CD14-positive monocyte (primary cell): ENCODE measurements around the gene SIN3A. TPM values are rescaled to one million over a fixed set of nuclear protein-coding genes. Genes with fewer than 3 reads are reported as not detected.

ENCODE experiments used
- DNase-seq, 3 donors: peaks; one replicate each; pipeline ENCODE4 v3.0.0-alpha.2; 2011 to 2022
- H2AFZ ChIP-seq: 2 replicates; pipeline ENCODE4 v1.6.0; 2012; ENCODE audit warnings: mild to moderate bottlenecking, low read depth, low read length, inconsistent platforms; ENCODE audit not compliant: insufficient read depth, poor library complexity, severe bottlenecking
- H3K27ac ChIP-seq, 2 donors: 1 replicate in 1 of 2; 2 replicates in 1 of 2; pipeline ENCODE4 v1.5.1; 2012 to 2013; ENCODE audit warnings: low read length in 2 of 2, control low read depth in 1 of 2, inconsistent platforms in 1 of 2, low read depth in 1 of 2, mild to moderate bottlenecking in 1 of 2
- H3K27me3 ChIP-seq, 2 donors: one replicate each; pipeline versions ENCODE4 v1.6.0 to v1.6.1; 2011 to 2013; ENCODE audit warnings: low read length in 2 of 2; ENCODE audit not compliant: control insufficient read depth in 2 of 2, insufficient read depth in 2 of 2
- H3K36me3 ChIP-seq, 2 donors: replicated peaks in 1 of 2; 1 replicate in 1 of 2; 2 replicates in 1 of 2; pipeline versions ENCODE4 v1.5.1 to v1.6.1; 2012 to 2013; ENCODE audit warnings: low read length in 2 of 2, control low read depth in 1 of 2, inconsistent platforms in 1 of 2, mild to moderate bottlenecking in 1 of 2; ENCODE audit not compliant: insufficient read depth in 2 of 2, control insufficient read depth in 1 of 2
- H3K4me1 ChIP-seq, 2 donors: 1 replicate in 1 of 2; 2 replicates in 1 of 2; pipeline versions ENCODE4 v1.5.1 to v1.6.1; 2012 to 2013; ENCODE audit warnings: low read length in 2 of 2, control low read depth in 1 of 2, inconsistent platforms in 1 of 2, mild to moderate bottlenecking in 1 of 2, moderate library complexity in 1 of 2; ENCODE audit not compliant: insufficient read depth in 2 of 2, control insufficient read depth in 1 of 2
- H3K4me2 ChIP-seq: replicated peaks from 2 replicates; pipeline ENCODE3; 2012; ENCODE audit warnings: low read length, moderate library complexity, mild to moderate bottlenecking; ENCODE audit not compliant: poor library complexity, severe bottlenecking; ENCODE audit errors: extremely low read depth
- H3K4me3 ChIP-seq, 3 experiments: fragments of 200-600 bp in 1 of 3; sonication (generic) in 1 of 3; replicated peaks in 1 of 3; 1 replicate in 2 of 3; 2 replicates in 1 of 3; pipeline ENCODE4 v1.5.1; 2011 to 2013; ENCODE audit warnings: low read length in 3 of 3, mild to moderate bottlenecking in 3 of 3, control low read depth in 2 of 3, low read depth in 2 of 3, inconsistent platforms in 1 of 3, moderate library complexity in 1 of 3
- H3K79me2 ChIP-seq: 2 replicates; pipeline ENCODE4 v1.6.0; 2012; ENCODE audit warnings: mild to moderate bottlenecking, control low read depth, inconsistent platforms, low read length, moderate library complexity; ENCODE audit not compliant: insufficient read depth
- H3K9ac ChIP-seq: 2 replicates; pipeline ENCODE4 v1.6.0; 2017; ENCODE audit warnings: low read length, mild to moderate bottlenecking; ENCODE audit not compliant: insufficient read depth, poor library complexity, severe bottlenecking
- H3K9me3 ChIP-seq, 2 donors: replicated peaks in 1 of 2; 1 replicate in 1 of 2; 2 replicates in 1 of 2; pipeline versions ENCODE4 v1.5.1 to v1.6.1; 2012 to 2013; ENCODE audit warnings: low read length in 2 of 2, control low read depth in 1 of 2; ENCODE audit not compliant: control insufficient read depth in 1 of 2, insufficient read depth in 1 of 2
- H4K20me1 ChIP-seq: 2 replicates; pipeline ENCODE4 v1.6.0; 2012; ENCODE audit warnings: mild to moderate bottlenecking, low read length, control low read depth, moderate library complexity; ENCODE audit not compliant: insufficient read depth
- H3K27ac Mint-ChIP-seq, 7 donors: one replicate each; pipeline ENCODE4 v1.8.0; 2020; ENCODE audit warnings: mild to moderate bottlenecking in 7 of 7, mixed read lengths in 7 of 7, moderate library complexity in 6 of 7, inconsistent platforms in 2 of 7
- H3K27me3 Mint-ChIP-seq, 3 donors: one replicate each; pipeline ENCODE4 v1.8.0; 2021 to 2022; ENCODE audit warnings: low read depth in 3 of 3, mild to moderate bottlenecking in 3 of 3, mixed read lengths in 3 of 3, moderate library complexity in 3 of 3, inconsistent platforms in 1 of 3
- H3K36me3 Mint-ChIP-seq, 2 donors: one replicate each; pipeline ENCODE4 v1.8.0; 2020; ENCODE audit warnings: mixed read lengths in 2 of 2, inconsistent platforms in 1 of 2, mild to moderate bottlenecking in 1 of 2
- H3K4me1 Mint-ChIP-seq: one replicate; pipeline ENCODE4 v1.8.0; 2020; ENCODE audit warnings: mild to moderate bottlenecking, mixed read lengths
- H3K4me3 Mint-ChIP-seq, 2 donors: one replicate each; pipeline ENCODE4 v1.8.0; 2020; ENCODE audit warnings: mild to moderate bottlenecking in 2 of 2, mixed read lengths in 2 of 2, moderate library complexity in 1 of 2
- H3K9me3 Mint-ChIP-seq, 7 donors: one replicate each; pipeline ENCODE4 v1.8.0; 2020 to 2022; ENCODE audit warnings: mixed read lengths in 7 of 7, mild to moderate bottlenecking in 6 of 7, moderate library complexity in 6 of 7, inconsistent platforms in 2 of 7
- CTCF ChIP-seq: fragments of 200-600 bp; IDR thresholded peaks from one replicate; pipeline ENCODE4 v1.8.0; 2022; ENCODE audit warnings: antibody characterized with exemption, mild to moderate bottlenecking
- WGBS: methylation state at CpG from one replicate; pipeline ENCODE4 v1.1.5; 2013; ENCODE audit warnings: missing lambda C conversion rate; ENCODE audit not compliant: insufficient coverage; 5-methylcytosine and 5-hydroxymethylcytosine counted together
- intact Hi-C, 2 donors: fragments of 100-400 bp; cut with micrococcal nuclease; formaldehyde crosslinking; loops; one replicate each; pipeline versions ENCODE4 v1.15.0 to v1.15.1; 2023
- polyA plus RNA-seq, 3 donors: library from polyadenylated mRNA; depleted of rRNA in 1 of 3; unstranded in 2 of 3; stranded (reverse) in 1 of 3; fragments of 300-500 nt in 2 of 3; fragments of >200 nt in 1 of 3; fragmentation: Illumina TruSeq in 2 of 3; gene quantifications; 1 replicate in 2 of 3; 2 replicates in 1 of 3; pipeline ENCODE4 v1.2.3, GENCODE V29; 2012 to 2021

SIN3A gene
- polyA plus RNA-seq, 3 donors = 2.3 to 20.7 (median 7.9) TPM

DNA sequence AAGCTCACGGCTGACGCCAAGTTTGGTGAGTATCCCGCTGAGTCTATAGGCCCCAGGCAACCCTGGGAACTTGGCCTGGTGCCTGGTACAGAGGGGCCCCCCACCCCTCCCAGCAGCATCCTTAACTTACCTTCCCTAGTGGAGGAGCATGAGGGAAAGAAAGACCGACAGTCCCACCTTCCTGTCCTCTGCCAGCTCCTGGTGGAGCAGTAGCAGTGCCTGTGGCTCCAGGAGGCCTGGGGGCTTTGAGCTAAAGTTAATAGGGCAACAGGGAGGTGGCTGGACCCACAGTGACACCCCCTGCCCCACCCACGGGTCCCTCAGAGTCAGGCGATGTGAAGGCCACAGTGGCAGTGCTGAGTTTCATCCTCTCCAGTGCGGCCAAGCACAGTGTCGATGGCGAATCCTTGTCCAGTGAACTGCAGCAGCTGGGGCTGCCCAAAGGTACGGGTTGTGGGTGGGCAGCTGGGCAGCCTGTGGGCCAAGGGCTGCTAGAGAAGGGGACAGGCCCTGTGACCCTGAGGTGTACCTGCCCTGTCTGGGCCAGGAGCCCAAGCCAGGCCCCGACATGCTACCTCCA is 112.7 kb downstream of the SIN3A start:
- no peaks in the 10 kb centered on the region for H4K20me1 ChIP-seq
- Mint-ChIP-seq H3K27me3 (peaks cover 4 to 12% (median 5%) of the 10 kb centered on the region in 3 donors), H3K4me3 (no peak overlapping the region), H3K9me3 (peaks cover 0 to 1% (median 0%) of the 10 kb centered on the region in 7 donors), H3K4me1 (peaks cover 22% of the 10 kb centered on the region), H3K36me3 (peaks cover 20 to 21% of the 10 kb centered on the region in 2 donors), H3K27ac (no peak overlapping the region)
- no peak overlapping the region for H3K4me3 ChIP-seq
- peaks cover 12 to 16% of the 10 kb centered on the region in 2 donors for H3K4me1 ChIP-seq
- no peak for DNase-seq
- H3K4me2 ChIP-seq = no peak overlapping the region
- peaks cover 0 to 4% of the 10 kb centered on the region in 2 donors for H3K36me3 ChIP-seq
- H3K27me3 ChIP-seq = no peaks in the 10 kb centered on the region
- no peak overlapping the region for H3K9ac ChIP-seq
- TF ChIP-seq CTCF = no peak
- no peak overlapping the region for H2AFZ ChIP-seq
- peaks cover 4% of the 10 kb centered on the region for H3K79me2 ChIP-seq
- H3K9me3 ChIP-seq = no peaks in the 10 kb centered on the region
- 100% methylated on average over 6 of the region's 11 CpGs for WGBS
- intact Hi-C loops = no loop called here
- H3K27ac ChIP-seq = no peak overlapping the region

DNA sequence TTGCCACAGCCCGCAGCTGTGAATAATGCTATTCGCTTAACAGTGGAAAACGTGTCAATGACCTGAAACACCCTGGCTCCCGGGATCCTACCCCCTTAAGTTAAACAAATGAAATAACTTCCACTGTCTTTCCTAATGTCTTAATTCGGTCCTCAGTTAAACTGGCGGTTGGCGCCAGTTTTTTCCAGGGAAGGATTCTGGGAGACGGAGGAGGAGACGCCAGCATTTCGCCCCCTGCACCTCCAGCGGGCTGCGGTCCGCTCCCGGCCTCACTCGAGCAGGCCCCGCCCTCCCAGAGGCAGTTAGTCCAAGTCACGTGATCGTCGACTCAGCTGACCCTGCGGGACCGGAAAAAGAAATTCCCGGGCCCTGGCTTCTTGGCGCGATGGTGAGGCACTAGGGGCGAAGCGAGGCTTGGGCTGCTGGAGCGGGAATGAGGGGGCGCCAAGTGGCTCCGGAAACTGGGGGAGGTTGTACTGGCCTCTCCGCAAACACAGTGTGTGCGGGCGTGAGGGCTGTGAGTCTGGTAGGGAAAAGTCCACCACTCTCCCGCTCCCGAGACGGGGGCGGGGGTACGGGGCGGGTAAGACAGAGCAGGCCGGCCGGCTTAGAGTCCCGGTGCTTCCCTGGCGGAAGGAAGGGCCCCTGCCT is 115.7 kb downstream of the SIN3A start, which contains the start of gene COMMD4:
TSS of gene COMMD4 (plus strand) at position 359 of the 651 bp plus-strand sequence. CDS start at position 386, 27 bp downstream.
- Histone ChIP-seq H4K20me1 (no peaks in the 10 kb centered on the region), H3K79me2 (peaks cover 4% of the 10 kb centered on the region), H3K4me1 (peaks cover 12 to 16% of the 10 kb centered on the region in 2 donors), H3K36me3 (peaks cover 0 to 4% of the 10 kb centered on the region in 2 donors), H3K27ac (peak within 1 kb of the TSS in 1 of 2 donors; percentile 61), H3K4me3 (peak within 1 kb of the TSS; percentile 57 to 89 (median 88)), H2AFZ (peak within 1 kb of the TSS; percentile 97), H3K9ac (peak within 1 kb of the TSS; percentile 77), H3K27me3 (no peaks in the 10 kb centered on the region), H3K4me2 (peak within 1 kb of the TSS; percentile 91), H3K9me3 (no peaks in the 10 kb centered on the region)
- peaks cover 13 to 14% of the 10 kb centered on the region in 2 donors for H3K36me3 Mint-ChIP-seq
- no peak for TF ChIP-seq CTCF
- peak within 1 kb of the TSS in 6 of 7 donors; percentile 78 to 95 (median 89) for H3K27ac Mint-ChIP-seq
- intact Hi-C loops = no loop called here
- peak within 1 kb of the TSS; percentile 97 to 99 for H3K4me3 Mint-ChIP-seq
- peaks cover 22% of the 10 kb centered on the region for H3K4me1 Mint-ChIP-seq
- no peaks in the 10 kb centered on the region for H3K9me3 Mint-ChIP-seq
- DNase-seq = peak; percentile 47 to 84 (median 80)
- WGBS = under 1% methylated on average over 30 of the region's 42 CpGs
- H3K27me3 Mint-ChIP-seq = peaks cover 0 to 4% (median 3%) of the 10 kb centered on the region in 3 donors
